BE2C (cell line): ENCODE results near the gene EFCAB6.

Experiments used
- DNase-seq: peaks from one replicate; pipeline ENCODE4 v3.0.0-alpha.2; 2020
- H3K27me3 ChIP-seq: fragments of 250-450 bp; sonication (Bioruptor Pico); 2 replicates; pipeline ENCODE4 v1.5.1; 2020; ENCODE audit warnings: mild to moderate bottlenecking
- H3K36me3 ChIP-seq: fragments of 250-450 bp; sonication (Bioruptor Pico); 2 replicates; pipeline ENCODE4 v1.5.1; 2020; ENCODE audit warnings: mild to moderate bottlenecking
- H3K4me1 ChIP-seq: fragments of 250-450 bp; sonication (Bioruptor Pico); 2 replicates; pipeline ENCODE4 v1.5.1; 2020
- H3K4me3 ChIP-seq: 2 replicates; pipeline ENCODE4 v1.5.1; 2011; ENCODE audit warnings: low read depth, low read length
- H3K9me3 ChIP-seq: fragments of 250-450 bp; sonication (Bioruptor Pico); 2 replicates; pipeline ENCODE4 v1.5.1; 2020
- TF ChIP-seq, protein P1 (sequence below): IDR thresholded peaks from 2 replicates; pipeline ENCODE4 v1.5.1; 2012; ENCODE audit warnings: mild to moderate bottlenecking, low read depth, low read length

The EFCAB6 gene

DNA sequence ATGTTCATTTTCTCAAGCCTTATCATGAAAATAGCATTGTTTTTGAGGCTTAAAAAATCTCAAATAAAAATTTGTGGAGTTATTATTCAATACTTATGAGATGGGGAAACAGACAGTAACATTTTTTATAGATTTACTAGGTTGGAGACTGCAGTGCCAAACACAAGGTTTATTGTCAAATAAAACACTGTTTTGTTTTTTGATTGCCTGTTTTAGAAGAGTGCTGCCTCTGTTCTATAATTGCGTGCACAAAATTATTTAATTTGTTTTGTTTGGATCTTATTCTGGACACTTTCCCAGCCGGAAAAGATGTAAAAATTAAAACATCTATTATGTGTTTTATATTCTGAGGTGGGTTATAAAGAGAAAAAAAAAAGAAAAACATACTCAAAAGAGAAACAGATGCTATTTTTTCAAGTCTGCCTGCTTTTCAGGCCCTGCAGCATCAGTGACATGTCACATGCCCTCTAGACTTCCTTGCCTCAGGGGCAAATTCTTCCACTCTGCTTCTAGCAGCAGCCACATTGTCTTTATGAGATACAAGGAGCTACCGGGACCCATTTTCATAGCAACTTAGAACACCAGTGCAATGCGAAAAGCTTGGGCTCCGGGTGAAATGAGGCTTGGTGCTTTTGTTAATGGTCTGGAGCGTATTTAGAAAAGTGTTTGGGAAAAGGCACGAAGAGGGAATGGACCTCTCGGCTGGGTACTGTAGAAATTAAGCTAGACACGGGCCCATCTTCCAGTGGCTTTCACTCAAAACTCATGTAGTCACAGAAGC, 77.5 kb downstream of the EFCAB6 start:
- Histone ChIP-seq H3K27me3 (peaks cover 13% of the 10 kb centered on the region), H3K36me3 (no peaks in the 10 kb centered on the region), H3K4me3 (no peak overlapping the region), H3K9me3 (no peaks in the 10 kb centered on the region), H3K4me1 (no peaks in the 10 kb centered on the region)
- no peak for DNase-seq
- TF ChIP-seq, protein P1, sequence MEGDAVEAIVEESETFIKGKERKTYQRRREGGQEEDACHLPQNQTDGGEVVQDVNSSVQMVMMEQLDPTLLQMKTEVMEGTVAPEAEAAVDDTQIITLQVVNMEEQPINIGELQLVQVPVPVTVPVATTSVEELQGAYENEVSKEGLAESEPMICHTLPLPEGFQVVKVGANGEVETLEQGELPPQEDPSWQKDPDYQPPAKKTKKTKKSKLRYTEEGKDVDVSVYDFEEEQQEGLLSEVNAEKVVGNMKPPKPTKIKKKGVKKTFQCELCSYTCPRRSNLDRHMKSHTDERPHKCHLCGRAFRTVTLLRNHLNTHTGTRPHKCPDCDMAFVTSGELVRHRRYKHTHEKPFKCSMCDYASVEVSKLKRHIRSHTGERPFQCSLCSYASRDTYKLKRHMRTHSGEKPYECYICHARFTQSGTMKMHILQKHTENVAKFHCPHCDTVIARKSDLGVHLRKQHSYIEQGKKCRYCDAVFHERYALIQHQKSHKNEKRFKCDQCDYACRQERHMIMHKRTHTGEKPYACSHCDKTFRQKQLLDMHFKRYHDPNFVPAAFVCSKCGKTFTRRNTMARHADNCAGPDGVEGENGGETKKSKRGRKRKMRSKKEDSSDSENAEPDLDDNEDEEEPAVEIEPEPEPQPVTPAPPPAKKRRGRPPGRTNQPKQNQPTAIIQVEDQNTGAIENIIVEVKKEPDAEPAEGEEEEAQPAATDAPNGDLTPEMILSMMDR = no peak

DNA sequence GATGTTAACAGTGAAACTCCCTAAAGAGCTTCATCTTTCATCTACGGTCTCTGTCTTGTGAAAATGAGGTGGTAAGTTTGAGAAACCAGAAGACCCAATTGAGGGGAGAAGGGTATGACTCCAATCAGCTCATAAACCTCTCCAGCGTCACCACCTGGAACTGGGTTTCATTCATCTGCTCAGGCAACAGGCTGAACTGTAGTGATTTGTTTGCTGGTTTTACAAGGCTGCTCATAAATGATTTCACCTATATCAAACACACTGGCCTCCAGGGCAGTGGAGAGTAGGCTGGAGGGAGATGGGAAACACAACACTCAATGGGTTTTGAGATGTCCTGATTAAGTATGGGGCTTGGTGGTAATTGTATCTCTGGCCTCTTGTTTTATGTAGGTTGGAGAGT, 79.0 kb downstream of the EFCAB6 start:
- no peaks in the 10 kb centered on the region for H3K36me3 ChIP-seq
- H3K27me3 ChIP-seq = peaks cover 13% of the 10 kb centered on the region
- H3K9me3 ChIP-seq = no peaks in the 10 kb centered on the region
- DNase-seq = no peak
- H3K4me3 ChIP-seq = no peak overlapping the region
- TF ChIP-seq, protein P1 = no peak
- H3K4me1 ChIP-seq = no peaks in the 10 kb centered on the region

DNA sequence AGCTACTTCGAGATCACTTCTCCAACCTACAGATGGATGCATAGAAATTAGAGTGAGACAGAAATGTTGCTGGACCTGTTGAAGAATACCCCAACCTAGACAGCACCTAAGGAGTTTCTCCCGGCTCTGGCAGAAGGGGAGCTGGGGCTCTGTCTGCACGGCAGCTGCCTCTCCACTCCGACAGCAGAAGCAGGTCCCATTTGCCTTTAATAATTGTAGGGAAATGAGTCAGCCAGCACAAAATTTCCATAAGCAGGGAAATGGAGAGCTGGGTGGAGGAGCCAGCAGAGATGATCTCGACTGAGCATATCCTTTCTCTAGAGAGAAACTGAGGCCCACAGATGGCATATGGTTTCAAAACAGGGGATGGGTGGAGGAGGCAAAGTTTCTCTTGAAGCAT, 80.1 kb downstream of the EFCAB6 start:
- Histone ChIP-seq H3K9me3 (no peaks in the 10 kb centered on the region), H3K4me3 (no peak overlapping the region), H3K4me1 (no peaks in the 10 kb centered on the region), H3K27me3 (peaks cover 13% of the 10 kb centered on the region), H3K36me3 (no peaks in the 10 kb centered on the region)
- TF ChIP-seq, protein P1 = no peak
- DNase-seq = no peak

DNA sequence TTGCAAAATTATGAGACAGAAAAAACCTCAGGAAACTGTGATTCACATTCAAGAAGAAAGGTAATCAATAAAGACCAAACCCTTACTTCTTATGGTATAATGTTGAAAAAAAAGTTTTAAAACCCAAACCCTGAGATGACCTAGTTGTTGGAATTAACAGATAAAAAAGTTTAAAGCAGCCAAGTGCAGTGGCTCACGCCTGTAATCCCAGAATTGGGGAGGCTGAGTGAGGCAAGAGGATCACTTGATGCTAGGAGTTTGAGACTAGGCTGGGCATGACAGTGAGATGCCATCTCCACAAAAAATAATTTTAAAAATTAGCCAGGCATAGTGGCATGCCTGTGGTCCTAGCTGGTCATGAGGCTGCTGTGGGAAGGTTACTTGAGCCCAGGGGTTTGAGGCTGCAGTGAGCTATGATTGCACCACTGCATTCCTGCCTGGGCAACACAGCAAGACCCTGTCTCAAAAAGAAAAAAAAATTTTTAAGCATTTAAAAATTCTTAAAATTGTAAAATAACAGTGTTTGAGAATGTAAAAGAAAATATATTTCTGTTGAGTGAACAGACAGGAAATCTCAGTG, 85.1 kb downstream of the EFCAB6 start:
- TF ChIP-seq, protein P1 = no peak
- H3K36me3 ChIP-seq = no peaks in the 10 kb centered on the region
- no peak overlapping the region for H3K4me3 ChIP-seq
- DNase-seq = no peak
- no peaks in the 10 kb centered on the region for H3K9me3 ChIP-seq
- H3K27me3 ChIP-seq = peaks cover 11% of the 10 kb centered on the region
- no peaks in the 10 kb centered on the region for H3K4me1 ChIP-seq

DNA sequence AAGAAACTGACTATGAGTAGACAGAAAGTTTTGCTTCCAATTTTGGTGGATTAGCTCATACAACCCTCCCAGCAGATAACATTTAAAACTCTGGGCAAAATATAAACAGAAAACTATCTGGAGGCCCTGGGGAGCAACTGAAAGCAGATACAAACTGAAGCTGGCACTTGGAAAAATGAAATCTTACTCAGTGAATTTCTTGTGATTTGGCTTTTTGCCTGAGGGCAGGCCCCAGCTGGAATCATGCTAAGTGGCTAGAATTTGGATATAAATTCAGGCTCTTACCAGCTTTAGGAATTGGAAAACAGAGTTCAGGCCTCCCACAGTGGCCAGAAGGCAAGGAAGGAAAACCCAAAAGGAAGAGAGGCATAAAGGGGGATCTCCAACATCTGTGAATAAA, 85.8 kb downstream of the EFCAB6 start:
- Histone ChIP-seq H3K4me1 (no peaks in the 10 kb centered on the region), H3K4me3 (no peak overlapping the region), H3K27me3 (peaks cover 8% of the 10 kb centered on the region), H3K9me3 (no peaks in the 10 kb centered on the region), H3K36me3 (no peaks in the 10 kb centered on the region)
- TF ChIP-seq, protein P1 = no peak
- no peak for DNase-seq

DNA sequence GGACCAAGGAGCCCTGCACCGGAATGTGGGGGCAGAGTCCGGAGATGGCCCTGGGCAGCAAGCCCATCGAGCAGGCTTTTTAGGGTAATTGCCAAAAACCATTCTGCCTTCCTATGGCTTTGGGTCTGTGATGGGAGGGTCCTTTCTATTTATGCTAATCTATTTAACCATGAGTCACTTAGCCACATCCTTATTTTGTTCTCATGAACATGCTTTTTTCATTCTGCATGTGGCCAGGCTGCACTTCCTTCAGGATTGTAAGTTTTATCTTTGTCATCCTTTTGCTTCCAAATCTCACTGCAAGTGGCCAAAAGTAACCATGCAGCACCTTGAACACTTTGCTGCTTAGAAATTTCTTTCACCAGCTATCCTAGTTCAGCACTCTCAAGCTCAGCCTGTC, 88.3 kb downstream of the EFCAB6 start:
- Histone ChIP-seq H3K36me3 (no peaks in the 10 kb centered on the region), H3K27me3 (no peaks in the 10 kb centered on the region; the same call in 1 of the 2 replicates), H3K9me3 (no peaks in the 10 kb centered on the region), H3K4me3 (no peak overlapping the region), H3K4me1 (no peaks in the 10 kb centered on the region)
- DNase-seq = no peak
- TF ChIP-seq, protein P1 = no peak
